Measurements from ENCODE around the gene CHRNA1.

GRCh38 chr2:174752403-174753037 lies 11.8 kb downstream of the CHRNA1 start:
- TF ChIP-seq CTCF (IDR thresholded peaks at IDR 0.05) = no peak
- TF ChIP-seq POLR2A (IDR thresholded peaks at IDR 0.05) = no peak
- TF ChIP-seq EP300 (IDR thresholded peaks at IDR 0.05) = no peak
